Astrocyte (in vitro differentiated cells and primary cell): ENCODE data around the gene ZNF565. TPM values are rescaled to one million over a fixed set of nuclear protein-coding genes. Genes with fewer than 3 reads are reported as not detected.
A peak's percentile ranks its signal among the peaks of the same experiment; 100 is the strongest.
"Not testable (repeated sequence)": the region's sequence is repeated elsewhere in the genome, so short reads cannot be mapped to it uniquely, and the experiment has no call there.

ENCODE experiments used
- DNase-seq: peaks from one replicate; pipeline ENCODE4 v3.0.0-alpha.2; 2010; ENCODE audit warnings: low read depth
- FAIRE-seq: peaks from 2 replicates; lab custom pipeline; 2011; peaks lifted over from hg19 to GRCh38; lab: Jason Lieb, UNC
- H2AFZ ChIP-seq: 2 replicates; pipeline ENCODE4 v1.6.0; 2012; ENCODE audit warnings: low read depth, low read length, inconsistent platforms
- H3K27ac ChIP-seq: 2 replicates; pipeline ENCODE4 v1.5.1; 2011; ENCODE audit warnings: low read depth, low read length, inconsistent platforms
- H3K27me3 ChIP-seq: 2 replicates; pipeline ENCODE4 v1.6.0; 2011; ENCODE audit warnings: low read length, inconsistent platforms; ENCODE audit not compliant: insufficient read depth
- H3K36me3 ChIP-seq: 2 replicates; pipeline ENCODE4 v1.5.1; 2011; ENCODE audit warnings: low read length, inconsistent platforms; ENCODE audit not compliant: insufficient read depth
- H3K4me1 ChIP-seq: 2 replicates; pipeline ENCODE4 v1.5.1; 2011; ENCODE audit warnings: low read length, inconsistent platforms; ENCODE audit not compliant: insufficient read depth
- H3K4me2 ChIP-seq: 2 replicates; pipeline ENCODE4 v1.6.0; 2012; ENCODE audit warnings: low read length, inconsistent platforms
- H3K4me3 ChIP-seq: 2 replicates; pipeline ENCODE4 v1.5.1; 2011; ENCODE audit warnings: low read depth, mild to moderate bottlenecking, low read length, inconsistent platforms; ENCODE audit not compliant: insufficient read depth
- H3K79me2 ChIP-seq: 2 replicates; pipeline ENCODE4 v1.6.0; 2012; ENCODE audit warnings: mild to moderate bottlenecking, low read length, inconsistent platforms; ENCODE audit not compliant: insufficient read depth
- H3K9ac ChIP-seq: 2 replicates; pipeline ENCODE4 v1.6.0; 2012; ENCODE audit warnings: mild to moderate bottlenecking, low read length, inconsistent platforms
- H3K9me3 ChIP-seq: 2 replicates; pipeline ENCODE4 v1.5.1; 2012; ENCODE audit warnings: low read depth, mild to moderate bottlenecking, low read length, inconsistent platforms; ENCODE audit not compliant: insufficient read depth
- H4K20me1 ChIP-seq: 2 replicates; pipeline ENCODE4 v1.6.0; 2012; ENCODE audit warnings: low read length, inconsistent platforms; ENCODE audit not compliant: insufficient read depth
- H3K27ac Mint-ChIP-seq: one replicate; pipeline ENCODE4 v1.8.0; 2021; ENCODE audit warnings: mild to moderate bottlenecking, mixed read lengths; ENCODE audit not compliant: unreplicated experiment
- H3K27me3 Mint-ChIP-seq: one replicate; pipeline ENCODE4 v1.8.0; 2021; ENCODE audit warnings: low read depth, mixed read lengths; ENCODE audit not compliant: unreplicated experiment
- H3K36me3 Mint-ChIP-seq: one replicate; pipeline ENCODE4 v1.8.0; 2021; ENCODE audit warnings: low read depth, mixed read lengths; ENCODE audit not compliant: unreplicated experiment
- H3K4me1 Mint-ChIP-seq: one replicate; pipeline ENCODE4 v1.8.0; 2021; ENCODE audit warnings: low read depth, mixed read lengths; ENCODE audit not compliant: unreplicated experiment
- H3K4me3 Mint-ChIP-seq: one replicate; pipeline ENCODE4 v1.8.0; 2021; ENCODE audit warnings: mild to moderate bottlenecking, moderate library complexity, mixed read lengths; ENCODE audit not compliant: unreplicated experiment
- H3K9me3 Mint-ChIP-seq: one replicate; pipeline ENCODE4 v1.8.0; 2021; ENCODE audit warnings: mild to moderate bottlenecking, mixed read lengths; ENCODE audit not compliant: unreplicated experiment
- EZH2 ChIP-seq: IDR thresholded peaks from 2 replicates; pipeline ENCODE4 v1.6.1; 2012; ENCODE audit warnings: mild to moderate bottlenecking, low read length, inconsistent platforms; ENCODE audit not compliant: insufficient read depth
- total RNA-seq: library from RNA; stranded (reverse); gene quantifications from 2 replicates; pipeline ENCODE4 v1.2.1, GENCODE V29; 2021
- TF ChIP-seq, protein P1 (sequence below): IDR thresholded peaks from 2 replicates; pipeline ENCODE4 v1.5.1; 2011; ENCODE audit warnings: low read depth, mild to moderate bottlenecking, inconsistent platforms, low read length, moderate library complexity; ENCODE audit not compliant: insufficient read depth

ZNF565 gene
- total RNA-seq, 1 donor from 2014 or later: 6.5 TPM

DNA sequence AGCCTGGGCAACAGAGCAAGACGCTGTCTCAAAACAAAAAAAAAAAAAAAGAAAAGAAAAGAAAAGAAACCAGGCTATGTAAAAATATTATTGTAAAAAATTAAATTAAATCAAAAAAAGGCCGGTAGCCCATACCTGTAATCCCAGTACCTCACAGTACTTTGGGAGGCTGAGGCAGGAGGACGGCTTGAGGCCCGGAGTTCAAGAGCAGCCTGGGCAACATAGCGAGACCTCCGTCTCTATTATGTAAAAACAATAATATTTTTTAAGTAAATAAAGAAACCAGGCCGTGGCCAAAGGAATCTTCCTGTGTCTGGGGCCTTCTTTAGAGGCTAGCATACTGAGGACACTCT is 75.4 kb downstream of the ZNF565 start:
- Mint-ChIP-seq H3K27me3 (no peaks in the 10 kb centered on the region), H3K27ac (peak overlapping the region; percentile 98), H3K9me3 (peaks cover 3% of the 10 kb centered on the region), H3K4me1 (peaks cover 6% of the 10 kb centered on the region), H3K36me3 (peaks cover 13% of the 10 kb centered on the region), H3K4me3 (peak overlapping the region; percentile 98)
- H3K36me3 ChIP-seq: peaks cover 8% of the 10 kb centered on the region
- no peak for DNase-seq
- H4K20me1 ChIP-seq: peaks cover 22% of the 10 kb centered on the region
- TF ChIP-seq, protein P1, sequence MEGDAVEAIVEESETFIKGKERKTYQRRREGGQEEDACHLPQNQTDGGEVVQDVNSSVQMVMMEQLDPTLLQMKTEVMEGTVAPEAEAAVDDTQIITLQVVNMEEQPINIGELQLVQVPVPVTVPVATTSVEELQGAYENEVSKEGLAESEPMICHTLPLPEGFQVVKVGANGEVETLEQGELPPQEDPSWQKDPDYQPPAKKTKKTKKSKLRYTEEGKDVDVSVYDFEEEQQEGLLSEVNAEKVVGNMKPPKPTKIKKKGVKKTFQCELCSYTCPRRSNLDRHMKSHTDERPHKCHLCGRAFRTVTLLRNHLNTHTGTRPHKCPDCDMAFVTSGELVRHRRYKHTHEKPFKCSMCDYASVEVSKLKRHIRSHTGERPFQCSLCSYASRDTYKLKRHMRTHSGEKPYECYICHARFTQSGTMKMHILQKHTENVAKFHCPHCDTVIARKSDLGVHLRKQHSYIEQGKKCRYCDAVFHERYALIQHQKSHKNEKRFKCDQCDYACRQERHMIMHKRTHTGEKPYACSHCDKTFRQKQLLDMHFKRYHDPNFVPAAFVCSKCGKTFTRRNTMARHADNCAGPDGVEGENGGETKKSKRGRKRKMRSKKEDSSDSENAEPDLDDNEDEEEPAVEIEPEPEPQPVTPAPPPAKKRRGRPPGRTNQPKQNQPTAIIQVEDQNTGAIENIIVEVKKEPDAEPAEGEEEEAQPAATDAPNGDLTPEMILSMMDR: no peak
- no peak for TF ChIP-seq EZH2
- H3K27ac ChIP-seq: peak overlapping the region; percentile 97
- H3K9ac ChIP-seq: peak overlapping the region; percentile 98
- H3K79me2 ChIP-seq: peaks cover 32% of the 10 kb centered on the region
- no peak for FAIRE-seq
- no peaks in the 10 kb centered on the region for H3K27me3 ChIP-seq
- peak overlapping the region; percentile 78 for H2AFZ ChIP-seq
- H3K9me3 ChIP-seq: no peaks in the 10 kb centered on the region
- peak overlapping the region; percentile 95 for H3K4me2 ChIP-seq
- H3K4me1 ChIP-seq: peaks cover 15% of the 10 kb centered on the region
- H3K4me3 ChIP-seq: peak overlapping the region; percentile 90

DNA sequence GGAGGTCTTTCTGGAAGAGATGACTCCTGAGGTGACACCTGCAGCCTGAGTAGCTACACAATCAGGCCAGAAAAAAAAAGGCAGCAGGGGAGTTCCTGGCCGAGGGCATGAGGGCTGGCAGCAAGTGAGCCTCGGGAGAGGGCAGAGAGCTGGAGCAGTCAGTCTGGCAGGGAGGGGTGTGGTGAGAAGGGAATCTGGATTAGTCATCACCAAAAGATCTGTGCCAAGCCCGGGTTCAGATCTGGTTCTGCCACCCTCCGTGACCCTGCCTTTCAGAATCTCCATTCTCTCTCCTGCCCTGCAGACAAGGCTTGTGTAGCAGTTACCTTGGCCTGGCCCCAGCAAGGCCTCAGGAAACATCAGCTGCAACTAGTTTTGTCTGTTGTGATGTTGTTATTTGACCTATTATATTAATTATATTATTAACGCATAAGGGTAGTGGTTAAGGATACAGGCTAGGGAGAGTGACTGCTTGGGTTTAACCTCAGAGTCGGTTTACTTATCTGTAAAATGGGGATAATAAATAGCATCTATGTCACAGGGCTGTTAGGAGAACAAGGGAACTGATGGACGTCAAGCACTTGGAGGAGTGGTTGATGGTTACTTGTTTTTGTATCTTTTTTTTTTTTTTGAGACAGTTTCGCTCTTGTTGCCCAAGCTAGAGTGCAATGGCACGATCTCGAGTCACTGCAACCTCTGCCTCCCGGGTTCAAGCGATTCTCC is 77.3 kb downstream of the ZNF565 start:
- peaks cover 2% of the 10 kb centered on the region for H3K27me3 Mint-ChIP-seq
- Histone ChIP-seq H3K79me2 (peaks cover 20% of the 10 kb centered on the region), H3K9me3 (no peaks in the 10 kb centered on the region), H3K27ac (no peak overlapping the region), H3K27me3 (no peaks in the 10 kb centered on the region), H3K4me3 (no peak overlapping the region), H3K36me3 (no peaks in the 10 kb centered on the region), H2AFZ (no peak overlapping the region), H4K20me1 (peaks cover 11% of the 10 kb centered on the region), H3K4me1 (peaks cover 18% of the 10 kb centered on the region), H3K9ac (no peak overlapping the region), H3K4me2 (peak overlapping the region; percentile 26)
- DNase-seq: peak; percentile 53
- peaks cover 9% of the 10 kb centered on the region for H3K36me3 Mint-ChIP-seq
- FAIRE-seq: no peak
- peaks cover 3% of the 10 kb centered on the region for H3K9me3 Mint-ChIP-seq
- peaks cover 6% of the 10 kb centered on the region for H3K4me1 Mint-ChIP-seq
- peak overlapping the region; percentile 8 for H3K4me3 Mint-ChIP-seq
- no peak overlapping the region for H3K27ac Mint-ChIP-seq
- TF ChIP-seq, protein P1: no peak
- no peak for TF ChIP-seq EZH2

DNA sequence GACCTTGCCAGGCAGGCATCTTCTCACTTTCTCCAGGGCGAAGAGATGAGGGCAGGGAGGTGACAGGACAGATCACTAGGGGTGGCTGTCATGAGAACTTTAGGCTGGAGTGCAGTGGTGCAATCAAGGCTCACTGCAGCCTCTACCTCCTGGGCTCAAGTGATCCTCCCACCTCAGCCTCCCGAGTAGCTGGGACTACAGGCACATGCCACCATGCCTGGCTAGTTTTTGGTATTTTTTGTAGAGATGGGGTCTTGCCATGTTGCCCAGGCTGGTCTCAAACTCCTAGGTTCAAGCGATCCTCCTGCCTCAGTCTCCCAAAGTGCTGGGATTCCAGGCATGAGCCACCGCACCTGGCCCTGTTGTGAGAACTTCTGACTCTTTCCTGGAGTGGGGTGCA is 79.6 kb downstream of the ZNF565 start:
- not testable (repeated sequence) for H2AFZ ChIP-seq, FAIRE-seq, H3K36me3 ChIP-seq, H3K4me3 Mint-ChIP-seq, H3K27me3 Mint-ChIP-seq, H3K27ac Mint-ChIP-seq, H3K9me3 ChIP-seq, H3K79me2 ChIP-seq, H3K36me3 Mint-ChIP-seq, H4K20me1 ChIP-seq, H3K27me3 ChIP-seq, H3K9ac ChIP-seq, H3K4me3 ChIP-seq, DNase-seq, H3K4me2 ChIP-seq, H3K9me3 Mint-ChIP-seq, H3K4me1 Mint-ChIP-seq, H3K27ac ChIP-seq
- H3K4me1 ChIP-seq: peaks cover 11% of the 10 kb centered on the region

Other genes starting within 250 kb of the ZNF565 start
- gene SDHAF1, start 219.5 kb downstream of the ZNF565 start, total RNA-seq: 8.8 and 10.9 TPM in 2 replicates
- 0.53 and 1.1 TPM in 2 replicates for gene SYNE4, start 205.9 kb downstream of the ZNF565 start, total RNA-seq
- 25.9 and 27.3 TPM in 2 replicates for gene ALKBH6, start 200.5 kb downstream of the ZNF565 start, total RNA-seq
- gene CLIP3, start 181.8 kb downstream of the ZNF565 start, total RNA-seq: 55.4 and 57.4 TPM in 2 replicates
- gene THAP8, start 160.4 kb downstream of the ZNF565 start, total RNA-seq: 5.0 and 6.0 TPM in 2 replicates
- gene WDR62, start 159.8 kb downstream of the ZNF565 start, total RNA-seq: 1.1 and 2.4 TPM in 2 replicates
- gene OVOL3, start 103.5 kb downstream of the ZNF565 start, total RNA-seq: not detected in 2 replicates
- 57.4 and 65.1 TPM in 2 replicates for gene POLR2I, start 99.8 kb downstream of the ZNF565 start, total RNA-seq
- gene TBCB, start 99.2 kb downstream of the ZNF565 start, total RNA-seq: 239 and 244 TPM in 2 replicates
- gene CAPNS1, start 74.6 kb downstream of the ZNF565 start, total RNA-seq: 665 and 677 TPM in 2 replicates
- 0.64 TPM in 1 of 2 replicates, not detected in the other for gene COX7A1, start 62.2 kb downstream of the ZNF565 start, total RNA-seq
- 80.7 and 82.7 TPM in 2 replicates for gene ZNF146, start 441 bp upstream of the ZNF565 start, total RNA-seq
- gene ZFP14, start 164.5 kb upstream of the ZNF565 start, total RNA-seq: 3.2 and 3.4 TPM in 2 replicates
- gene ZFP82, start 204.0 kb upstream of the ZNF565 start, total RNA-seq: 6.4 and 6.6 TPM in 2 replicates